H1 (cell line): ENCODE measurements around the gene C17orf107. TPM values are rescaled to one million over a fixed set of nuclear protein-coding genes. Genes with fewer than 3 reads are reported as not detected.
A peak's percentile ranks its signal among the peaks of the same experiment; 100 is the strongest.

Source experiments
- CTCF ChIA-PET: fragments of 300-600 bp; sonication (Branson Sonifier 250); formaldehyde crosslinking; loops from one replicate; lab custom pipeline; 2021; ENCODE audit not compliant: partially characterized antibody; lab: Charles Lee
- POLR2A ChIA-PET: fragments of 300-600 bp; sonication (Branson Sonifier 250); formaldehyde crosslinking; loops from one replicate; lab custom pipeline; 2021; ENCODE audit warnings: inconsistent platforms; ENCODE audit not compliant: partially characterized antibody; lab: Charles Lee
- DNase-seq, 2 experiments: peaks; one replicate each; pipeline versions ENCODE4 v3.0.0 to v3.0.0-alpha.2; 2010 to 2022; ENCODE audit warnings: low spot score in 2 of 2, low read depth in 1 of 2, mixed read lengths in 1 of 2
- FAIRE-seq: peaks from 2 replicates; lab custom pipeline; 2011; peaks lifted over from hg19 to GRCh38; lab: Jason Lieb, UNC
- H2AFZ ChIP-seq: 2 replicates; pipeline ENCODE4 v1.8.1; 2012; ENCODE audit warnings: low read length, inconsistent platforms
- H2AK5ac ChIP-seq: 2 replicates; pipeline ENCODE4 v1.6.1; 2013; ENCODE audit warnings: low read depth, low read length
- H2BK120ac ChIP-seq: replicated peaks from 2 replicates; pipeline ENCODE3; 2013; ENCODE audit warnings: low read depth, low read length, inconsistent platforms
- H2BK12ac ChIP-seq: 2 replicates; pipeline ENCODE4 v1.6.1; 2013; ENCODE audit warnings: low read depth, low read length
- H2BK15ac ChIP-seq: 2 replicates; pipeline ENCODE4 v1.6.1; 2013; ENCODE audit warnings: low read length
- H2BK20ac ChIP-seq: 2 replicates; pipeline ENCODE4 v1.6.1; 2013; ENCODE audit warnings: low read length
- H2BK5ac ChIP-seq: 2 replicates; pipeline ENCODE4 v1.6.1; 2013; ENCODE audit warnings: low read depth, low read length
- H3K14ac ChIP-seq: 2 replicates; pipeline ENCODE4 v1.6.1; 2013; ENCODE audit warnings: inconsistent platforms; ENCODE audit not compliant: insufficient read length
- H3K18ac ChIP-seq: 2 replicates; pipeline ENCODE4 v1.6.1; 2013; ENCODE audit warnings: low read length; ENCODE audit errors: extremely low read depth
- H3K23ac ChIP-seq: 2 replicates; pipeline ENCODE4 v1.6.1; 2013; ENCODE audit warnings: inconsistent platforms; ENCODE audit not compliant: insufficient read length
- H3K23me2 ChIP-seq: 2 replicates; pipeline ENCODE4 v1.6.1; 2013; ENCODE audit warnings: low read depth, low read length
- H3K27ac ChIP-seq: 2 replicates; pipeline ENCODE4 v1.6.1; 2011; ENCODE audit warnings: low read depth, low read length, inconsistent platforms
- H3K27me3 ChIP-seq, 4 experiments: replicated peaks in 1 of 4; 1 replicate in 1 of 4; 2 replicates in 3 of 4; pipeline versions ENCODE4 v1.6.1 to v1.8.1; 2011 to 2013; ENCODE audit warnings: low read length in 3 of 4, mild to moderate bottlenecking in 3 of 4, inconsistent platforms in 2 of 4, mixed read lengths in 2 of 4, moderate library complexity in 1 of 4; ENCODE audit not compliant: control insufficient read depth in 3 of 4, insufficient read depth in 3 of 4; ENCODE audit errors: extremely low read depth in 1 of 4
- H3K36me3 ChIP-seq, 4 experiments: 2 replicates each; pipeline versions ENCODE4 v1.6.1 to v1.8.1; 2011 to 2013; ENCODE audit warnings: mild to moderate bottlenecking in 4 of 4, low read length in 3 of 4, moderate library complexity in 2 of 4, control low read depth in 1 of 4, inconsistent platforms in 1 of 4; ENCODE audit not compliant: insufficient read depth in 4 of 4, control insufficient read depth in 2 of 4
- H3K4ac ChIP-seq: replicated peaks from 2 replicates; pipeline ENCODE3; 2013; ENCODE audit warnings: low read length, low read depth, mixed read lengths, inconsistent platforms; ENCODE audit not compliant: insufficient read length
- H3K4me1 ChIP-seq, 4 experiments: replicated peaks in 1 of 4; 1 replicate in 1 of 4; 2 replicates in 3 of 4; pipeline versions ENCODE4 v1.6.1 to v1.8.1; 2011 to 2013; ENCODE audit warnings: low read length in 3 of 4, inconsistent platforms in 2 of 4, mixed read lengths in 1 of 4; ENCODE audit not compliant: insufficient read depth in 4 of 4, control insufficient read depth in 3 of 4
- H3K4me2 ChIP-seq, 2 experiments: 2 replicates each; pipeline versions ENCODE4 v1.6.1 to v1.8.1; 2011 to 2013; ENCODE audit warnings: low read depth in 2 of 2, low read length in 2 of 2, control low read depth in 1 of 2, inconsistent platforms in 1 of 2, mild to moderate bottlenecking in 1 of 2; ENCODE audit not compliant: insufficient read depth in 1 of 2
- H3K4me3 ChIP-seq, 4 experiments: fragments of 200-600, 300-600 bp in 1 of 4; sonication (generic), shearing (Covaris generic), sonication (Bioruptor Twin) in 1 of 4; 2 replicates each; pipeline versions ENCODE4 v1.5.1 to v1.8.1; 2011 to 2016; ENCODE audit warnings: low read length in 4 of 4, low read depth in 3 of 4, control low read depth in 2 of 4, inconsistent platforms in 2 of 4, mild to moderate bottlenecking in 2 of 4, mixed read lengths in 1 of 4, moderate library complexity in 1 of 4; ENCODE audit not compliant: insufficient read depth in 2 of 4; ENCODE audit errors: extremely low read depth in 1 of 4
- H3K56ac ChIP-seq: replicated peaks from 2 replicates; pipeline ENCODE3; 2013; ENCODE audit warnings: low read depth, mild to moderate bottlenecking, mixed read lengths, low read length, inconsistent platforms; ENCODE audit not compliant: insufficient read length
- H3K79me1 ChIP-seq: 2 replicates; pipeline ENCODE4 v1.6.1; 2013; ENCODE audit warnings: low read depth, low read length, control low read depth
- H3K79me2 ChIP-seq, 2 experiments: 2 replicates each; pipeline versions ENCODE4 v1.6.1 to v1.8.1; 2012 to 2013; ENCODE audit warnings: low read length in 2 of 2, mild to moderate bottlenecking in 2 of 2, inconsistent platforms in 1 of 2; ENCODE audit not compliant: insufficient read depth in 2 of 2, control insufficient read depth in 1 of 2
- H3K9ac ChIP-seq, 4 experiments: replicated peaks in 1 of 4; 1 replicate in 1 of 4; 2 replicates in 3 of 4; pipeline versions ENCODE4 v1.6.1 to v1.8.1; 2011 to 2013; ENCODE audit warnings: low read depth in 3 of 4, low read length in 3 of 4, control low read depth in 2 of 4, mild to moderate bottlenecking in 2 of 4, moderate library complexity in 2 of 4, inconsistent platforms in 1 of 4; ENCODE audit errors: extremely low read depth in 1 of 4
- H3K9me3 ChIP-seq, 2 experiments: 2 replicates each; pipeline versions ENCODE4 v1.6.1 to v1.8.1; 2012 to 2013; ENCODE audit warnings: mild to moderate bottlenecking in 2 of 2, moderate library complexity in 2 of 2, control low read depth in 1 of 2, inconsistent platforms in 1 of 2, low read depth in 1 of 2, low read length in 1 of 2, mixed read lengths in 1 of 2; ENCODE audit not compliant: insufficient read depth in 2 of 2
- H4K20me1 ChIP-seq, 2 experiments: replicated peaks in 1 of 2; 2 replicates each; pipeline versions ENCODE3 to v1.8.1; 2011 to 2013; ENCODE audit warnings: inconsistent platforms in 2 of 2, low read length in 2 of 2, mild to moderate bottlenecking in 1 of 2; ENCODE audit not compliant: insufficient read depth in 2 of 2, control insufficient read depth in 1 of 2
- H4K5ac ChIP-seq: 2 replicates; pipeline ENCODE4 v1.6.1; 2013; ENCODE audit warnings: low read length, low read depth, mixed read lengths, inconsistent platforms; ENCODE audit not compliant: insufficient read length
- H4K8ac ChIP-seq: 2 replicates; pipeline ENCODE4 v1.8.0; 2013; ENCODE audit warnings: mild to moderate bottlenecking, moderate library complexity, low read length, inconsistent platforms; ENCODE audit not compliant: insufficient read depth; ENCODE audit errors: extremely low read depth
- H4K91ac ChIP-seq: replicated peaks from 2 replicates; pipeline ENCODE3; 2013; ENCODE audit warnings: low read length, mixed read lengths, inconsistent platforms; ENCODE audit not compliant: insufficient read length
- CTCF ChIP-seq, 3 experiments: IDR thresholded peaks; 1 replicate in 2 of 3; 2 replicates in 1 of 3; pipeline versions ENCODE4 v1.5.1 to v1.6.1; 2011; ENCODE audit warnings: low read length in 3 of 3, mild to moderate bottlenecking in 3 of 3, inconsistent platforms in 2 of 3, low read depth in 1 of 3, moderate library complexity in 1 of 3; ENCODE audit not compliant: insufficient read depth in 1 of 3; ENCODE audit errors: control extremely low read depth in 1 of 3
- GABPA ChIP-seq: IDR thresholded peaks from 2 replicates; pipeline ENCODE4 v1.6.1; 2011; ENCODE audit warnings: mild to moderate bottlenecking, low read length, moderate library complexity, borderline replicate concordance; ENCODE audit not compliant: insufficient read depth
- HDAC2 ChIP-seq, 2 experiments: fragments of 300-600 bp in 1 of 2; sonication (generic) in 1 of 2; IDR thresholded peaks; 2 replicates each; pipeline ENCODE4 v1.6.1; 2011 to 2012; ENCODE audit warnings: low read depth in 2 of 2, low read length in 2 of 2, mild to moderate bottlenecking in 2 of 2, moderate library complexity in 2 of 2, borderline replicate concordance in 1 of 2, inconsistent platforms in 1 of 2
- NRF1 ChIP-seq: IDR thresholded peaks from 2 replicates; pipeline ENCODE4 v1.6.1; 2011; ENCODE audit warnings: mild to moderate bottlenecking, low read depth, low read length, improper control_type of control experiment
- SP2 ChIP-seq: IDR thresholded peaks from 2 replicates; pipeline ENCODE4 v1.6.1; 2012; ENCODE audit warnings: mild to moderate bottlenecking, low read length, inconsistent platforms
- TAF1 ChIP-seq: IDR thresholded peaks from 2 replicates; pipeline ENCODE4 v1.6.1; 2011; ENCODE audit warnings: mild to moderate bottlenecking, low read depth, low read length
- TBP ChIP-seq: IDR thresholded peaks from 2 replicates; pipeline ENCODE4 v1.6.1; 2011; ENCODE audit warnings: low read depth, low read length, improper control_type of control experiment
- WGBS, 2 experiments: shearing (Covaris generic) in 1 of 2; methylation state at CpG; one replicate each; pipeline versions ENCODE4 v1.1.6 to v1.1.7; 2013 to 2015; ENCODE audit warnings: low lambda C conversion rate in 2 of 2, mixed read lengths in 2 of 2, inconsistent platforms in 1 of 2, low coverage in 1 of 2, missing lambda C conversion rate in 1 of 2; ENCODE audit not compliant: insufficient replicate concordance in 2 of 2, insufficient coverage in 1 of 2, insufficient read length in 1 of 2; ENCODE audit errors: extremely low coverage in 1 of 2, missing lambda C conversion rate in 1 of 2; 5-methylcytosine and 5-hydroxymethylcytosine counted together
- polyA plus RNA-seq, 7 experiments: library from polyadenylated mRNA; depleted of rRNA in 3 of 7; stranded (reverse) in 5 of 7; unstranded in 2 of 7; fragments of >200 nt in 5 of 7; fragments of 200-250 nt in 2 of 7; gene quantifications; 1 replicate in 5 of 7; 2 replicates in 1 of 7; 4 replicates in 1 of 7; pipeline versions ENCODE4 v1.2.1 to v1.2.3, GENCODE V29; 2011 to 2013; ENCODE audit warnings: missing spikeins in 2 of 7, mixed read lengths in 2 of 7
- total RNA-seq: library from RNA; stranded (reverse); fragmentation: NEBNext Ultra II Directional; extraction: Animal tissue kit (Norgen Biotek cat#: 25700); gene quantifications from 2 replicates; pipeline ENCODE4 v1.2.1, GENCODE V29; 2021

The C17orf107 gene
- total and polyA plus RNA-seq, 2 of the 8 experiments (the other 6 are each of a cell fraction or from before 2014, with no cell fraction given) = 0.39 to 0.45 TPM

- POLR2A ChIA-PET = interaction anchor here (0.7 to 27.4 kb wide), 20 partner anchors 8 to 231 kb away, joined by 3 to 987 read pairs (median 8); partner anchors contain the start of genes ARRB2, C17orf107, CAMTA2 and CHRNE
- no peak overlapping the region for H2AFZ ChIP-seq
- FAIRE-seq = peak; percentile 39
- TF ChIP-seq HDAC2 (IDR thresholded peaks at IDR 0.05; ENCODE audit: borderline replicate concordance in 1 of 2, low read depth in 2 of 2, low read length in 2 of 2) = 0 out of 4 replicates have a peak, but pooled peaks of 1 of the 2 experiments have one; percentile 2
- no peak for TF ChIP-seq NRF1
- TF ChIP-seq GABPA = peak; percentile 92; the same call in 1 of the 2 replicates
- TF ChIP-seq TAF1 = peak; percentile 14; the same call in 1 of the 2 replicates
- TF ChIP-seq TBP = 0 out of 2 replicates have a peak, but pooled peaks have one; percentile 5
- no peak for TF ChIP-seq CTCF (IDR thresholded peaks at IDR 0.05; ENCODE audit: control extremely low read depth in 1 of 3, insufficient read depth in 1 of 3, low read depth in 1 of 3, low read length in 3 of 3)
- TF ChIP-seq SP2 = no peak
These were observed 41.4 kb downstream of the C17orf107 start for GRCh38 chr17:4940555-4941318.

More at GRCh38 chr17:4940555-4941318, 41.4 kb downstream of the C17orf107 start:
- H3K36me3 ChIP-seq = peaks cover 20 to 42% (median 30%) of the 10 kb centered on the region in 4 experiments
- CTCF ChIA-PET = interaction anchor here (0.8 to 5.9 kb wide), 6 partner anchors 9 to 59 kb away, joined by 3 to 26 read pairs (median 4); no protein-coding TSS in a partner anchor
- peak overlapping the region; percentile 55; the same call in 1 of the 2 replicates for H3K18ac ChIP-seq
- WGBS, 2 experiments = 6% methylated on average over 29 of the region's 29 CpGs; no CpG with 5 or more reads in 1 of the 2 experiments
- H4K5ac ChIP-seq = no peak overlapping the region
- H4K20me1 ChIP-seq = peaks cover 4 to 11% of the 10 kb centered on the region in 2 experiments
- peak overlapping the region; percentile 93 to 96 for H3K4me2 ChIP-seq
- peak overlapping the region; percentile 16 for H3K4ac ChIP-seq
- H3K27me3 ChIP-seq = no peaks in the 10 kb centered on the region
- no peak overlapping the region for H3K14ac ChIP-seq
- H3K27ac ChIP-seq = peak overlapping the region; percentile 88
- peaks cover 0 to 45% of the 10 kb centered on the region in 2 experiments; a peak in 3 of 4 replicates for H3K79me2 ChIP-seq
- no peak overlapping the region for H3K23ac ChIP-seq
- peaks cover 9% of the 10 kb centered on the region for H3K79me1 ChIP-seq
- no peak for DNase-seq
- H4K8ac ChIP-seq = peak overlapping the region; percentile 76; the same call in 1 of the 2 replicates
- no peak overlapping the region for H2BK15ac ChIP-seq
- no peak overlapping the region for H2BK20ac ChIP-seq
- no peak overlapping the region for H2BK120ac ChIP-seq
- 0 out of 2 replicates have a peak overlapping the region, but pooled peaks have one; percentile 28 for H2AK5ac ChIP-seq
- no peaks in the 10 kb centered on the region for H3K9me3 ChIP-seq
- no peak overlapping the region for H4K91ac ChIP-seq
- H3K23me2 ChIP-seq = peaks cover 19% of the 10 kb centered on the region
- no peak overlapping the region for H3K56ac ChIP-seq
- peak overlapping the region; percentile 85 to 94 (median 90) for H3K4me3 ChIP-seq
- H3K9ac ChIP-seq = peak overlapping the region; percentile 82 to 99 (median 92)
- peaks cover 0 to 11% (median 6%) of the 10 kb centered on the region in 4 experiments; a peak in 5 of 7 replicates for H3K4me1 ChIP-seq
- peak overlapping the region; percentile 97 for H2BK5ac ChIP-seq
- H2BK12ac ChIP-seq = no peak overlapping the region
